Measurements from ENCODE around the gene UBXN2A. TPM values are rescaled to one million over a fixed set of nuclear protein-coding genes. Genes with fewer than 3 reads are reported as not detected.
A peak's percentile ranks its signal among the peaks of the same experiment; 100 is the strongest.

UBXN2A gene
- total RNA-seq, 1 experiment from 2014 or later, result 19.7 TPM

- Histone ChIP-seq H4K91ac (ENCODE audit: insufficient read length, low read depth, low read length) (no peak overlapping the region), H3K79me1 (ENCODE audit: insufficient read depth, low read depth, low read length, poor library complexity, severe bottlenecking) (peaks cover 4% of the 10 kb centered on the region), H2BK120ac (ENCODE audit: low read depth, low read length, poor library complexity, severe bottlenecking) (no peak overlapping the region), H3K4me2 (ENCODE audit: insufficient read depth, insufficient read length, low read length) (no peak overlapping the region), H3K9me3 (ENCODE audit: control insufficient read depth, low read depth, low read length) (no peaks in the 10 kb centered on the region), H2BK20ac (ENCODE audit: low read depth, low read length, poor library complexity, severe bottlenecking) (no peak overlapping the region), H3K27me3 (ENCODE audit: insufficient read depth, low read length) (no peaks in the 10 kb centered on the region), H4K8ac (replicated peaks; ENCODE audit: insufficient read length, low read depth, low read length) (no peak overlapping the region), H3K23ac (ENCODE audit: insufficient read length, low read depth, low read length) (no peak overlapping the region), H3K4me1 (ENCODE audit: insufficient read depth, low read length) (no peaks in the 10 kb centered on the region), H2AFZ (ENCODE audit: low read length) (no peak overlapping the region), H3K4ac (ENCODE audit: low read depth, low read length) (no peak overlapping the region), H3K79me2 (ENCODE audit: insufficient read depth, low read length) (peaks cover 9% of the 10 kb centered on the region; the same call in 1 of the 2 replicates), H3K18ac (ENCODE audit: insufficient read length, low read depth, low read length) (no peak overlapping the region), H2BK5ac (ENCODE audit: insufficient read length, low read length) (no peak overlapping the region), H2AK5ac (ENCODE audit: insufficient read length, low read length) (no peak overlapping the region), H3K23me2 (ENCODE audit: insufficient read length, low read depth, low read length, poor library complexity, severe bottlenecking) (no peaks in the 10 kb centered on the region), H3T11ph (ENCODE audit: low read length) (no peak overlapping the region), H3K27ac (ENCODE audit: insufficient read length, low read depth, low read length) (no peak overlapping the region), H3K14ac (ENCODE audit: insufficient read depth, low read length) (no peak overlapping the region), H4K5ac (ENCODE audit: insufficient read length, low read depth, low read length) (no peak overlapping the region), H2BK12ac (ENCODE audit: insufficient read length, low read depth, low read length) (no peak overlapping the region), H4K20me1 (ENCODE audit: control insufficient read depth, insufficient read depth, insufficient read length) (no peaks in the 10 kb centered on the region), H2BK15ac (ENCODE audit: low read depth, low read length) (no peak overlapping the region), H3K9ac (ENCODE audit: extremely low read depth, insufficient read length, low read length) (no peak overlapping the region), H3K56ac (ENCODE audit: insufficient read length, low read depth, low read length) (no peak overlapping the region)
- Mint-ChIP-seq H3K4me3 (no peak overlapping the region), H3K9me3 (no peaks in the 10 kb centered on the region), H3K27ac (peak overlapping the region; percentile 68 to 93 (median 78)), H3K4me1 (peaks cover 15% of the 10 kb centered on the region in 2 experiments), H3K27me3 (ENCODE audit: low read depth) (no peaks in the 10 kb centered on the region), H3K36me3 (ENCODE audit: insufficient read depth in 1 of 3, low read depth in 3 of 3) (0 out of 7 replicates have a peak, but pooled peaks cover 0 to 3% (median 0%) of the 10 kb centered on the region in 3 experiments)
- no CpG with 5 or more reads among the region's 3 CpGs for WGBS (ENCODE audit: extremely low coverage, insufficient read length, low lambda C conversion rate)
- no peak for DNase-seq
- TF ChIP-seq, protein P1, sequence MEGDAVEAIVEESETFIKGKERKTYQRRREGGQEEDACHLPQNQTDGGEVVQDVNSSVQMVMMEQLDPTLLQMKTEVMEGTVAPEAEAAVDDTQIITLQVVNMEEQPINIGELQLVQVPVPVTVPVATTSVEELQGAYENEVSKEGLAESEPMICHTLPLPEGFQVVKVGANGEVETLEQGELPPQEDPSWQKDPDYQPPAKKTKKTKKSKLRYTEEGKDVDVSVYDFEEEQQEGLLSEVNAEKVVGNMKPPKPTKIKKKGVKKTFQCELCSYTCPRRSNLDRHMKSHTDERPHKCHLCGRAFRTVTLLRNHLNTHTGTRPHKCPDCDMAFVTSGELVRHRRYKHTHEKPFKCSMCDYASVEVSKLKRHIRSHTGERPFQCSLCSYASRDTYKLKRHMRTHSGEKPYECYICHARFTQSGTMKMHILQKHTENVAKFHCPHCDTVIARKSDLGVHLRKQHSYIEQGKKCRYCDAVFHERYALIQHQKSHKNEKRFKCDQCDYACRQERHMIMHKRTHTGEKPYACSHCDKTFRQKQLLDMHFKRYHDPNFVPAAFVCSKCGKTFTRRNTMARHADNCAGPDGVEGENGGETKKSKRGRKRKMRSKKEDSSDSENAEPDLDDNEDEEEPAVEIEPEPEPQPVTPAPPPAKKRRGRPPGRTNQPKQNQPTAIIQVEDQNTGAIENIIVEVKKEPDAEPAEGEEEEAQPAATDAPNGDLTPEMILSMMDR (conservative IDR thresholded peaks at IDR 0.05), result no peak
These were observed 23.4 kb upstream of the UBXN2A start for GRCh38 chr2:23916727-23917405.
